Breast epithelium (tissue), 4 donors: Measurements from ENCODE around the gene CRNKL1. TPM values are rescaled to one million over a fixed set of nuclear protein-coding genes. Genes with fewer than 3 reads are reported as not detected.
A peak's percentile ranks its signal among the peaks of the same experiment; 100 is the strongest.

Experiments
- DNase-seq, 2 donors: peaks; one replicate each; pipeline ENCODE4 v3.0.0-alpha.2; 2019; ENCODE audit warnings: low spot score in 2 of 2
- H3K27ac ChIP-seq, 2 donors: fragments of 200-600 bp; sonication (generic) in 1 of 2; one replicate each; pipeline ENCODE4 v1.5.1; 2016 to 2019; ENCODE audit warnings: mild to moderate bottlenecking in 1 of 2
- H3K27me3 ChIP-seq, 2 donors: fragments of 200-600 bp; sonication (generic) in 1 of 2; one replicate each; pipeline versions ENCODE4 v1.5.1 to v1.6.0; 2017 to 2019; ENCODE audit warnings: control low read depth in 1 of 2, mild to moderate bottlenecking in 1 of 2
- H3K36me3 ChIP-seq: fragments of 200-600 bp; one replicate; pipeline ENCODE4 v1.5.1; 2019
- H3K4me1 ChIP-seq, 2 donors: fragments of 200-600 bp; sonication (generic); one replicate each; pipeline ENCODE4 v1.5.1; 2016 to 2019; ENCODE audit warnings: control low read depth in 1 of 2
- H3K4me3 ChIP-seq, 3 donors: fragments of 200-600 bp; sonication (generic); 1 replicate in 2 of 3; 2 replicates in 1 of 3; pipeline ENCODE4 v1.5.1; 2016 to 2019; ENCODE audit warnings: mild to moderate bottlenecking in 3 of 3, moderate library complexity in 2 of 3
- H3K9me3 ChIP-seq, 2 donors: fragments of 200-600 bp; sonication (generic) in 1 of 2; one replicate each; pipeline ENCODE4 v1.5.1; 2016 to 2019; ENCODE audit warnings: control low read depth in 1 of 2
- CTCF ChIP-seq, 3 donors: fragments of 450-650 bp; IDR thresholded peaks; one replicate each; pipeline ENCODE4 v1.5.1; 2016 to 2017; ENCODE audit warnings: antibody characterized with exemption in 3 of 3, mild to moderate bottlenecking in 3 of 3, moderate library complexity in 3 of 3
- POLR2A ChIP-seq: fragments of 450-650 bp; IDR thresholded peaks from one replicate; pipeline ENCODE4 v1.6.1; 2016; ENCODE audit warnings: antibody characterized with exemption, mild to moderate bottlenecking, moderate library complexity
- POLR2AphosphoS5 ChIP-seq, 3 donors: sonication (generic); formaldehyde crosslinking; IDR thresholded peaks; one replicate each; pipeline ENCODE4 v1.6.1; 2017; ENCODE audit warnings: antibody characterized with exemption in 3 of 3
- intact Hi-C: fragments of 100-400 bp; cut with DNase I; formaldehyde crosslinking; loops from one replicate; pipeline ENCODE4 v1.15.1; 2023; ENCODE audit warnings: low total_unique reads
- total RNA-seq, 3 donors: library from RNA; depleted of rRNA; stranded (reverse); fragments of >200 nt; gene quantifications; one replicate each; pipeline ENCODE4 v1.1.0, GENCODE V29; 2016

The CRNKL1 gene
- total RNA-seq, 3 donors from 2014 or later: 18.9 to 41.6 (median 24.6) TPM

- Histone ChIP-seq H3K4me1 (peaks cover 0 to 14% of the 10 kb centered on the region in 2 donors), H3K36me3 (no peaks in the 10 kb centered on the region), H3K27me3 (no peaks in the 10 kb centered on the region), H3K27ac (no peak overlapping the region), H3K9me3 (no peaks in the 10 kb centered on the region), H3K4me3 (peak overlapping the region; percentile 92 to 99 (median 97))
- DNase-seq: no peak
- intact Hi-C loops: no loop called here
- TF ChIP-seq POLR2A (no peak), POLR2AphosphoS5 (IDR thresholded peaks at IDR 0.05) (no peak), CTCF (IDR thresholded peaks at IDR 0.05) (no peak)
These were observed 33.9 kb downstream of the CRNKL1 start for GRCh38 chr20:20018366-20018765.

GRCh38 chr20:20017844-20018185 is 34.5 kb downstream of the CRNKL1 start:
- Histone ChIP-seq H3K36me3 (no peaks in the 10 kb centered on the region), H3K27ac (peak overlapping the region; percentile 80 to 84), H3K4me1 (peaks cover 0 to 14% of the 10 kb centered on the region in 2 donors), H3K27me3 (no peaks in the 10 kb centered on the region), H3K4me3 (peak overlapping the region; percentile 92 to 99 (median 97)), H3K9me3 (no peaks in the 10 kb centered on the region)
- intact Hi-C loops: no loop called here
- DNase-seq: no peak
- no peak for TF ChIP-seq POLR2A
- TF ChIP-seq CTCF (IDR thresholded peaks at IDR 0.05): no peak
- TF ChIP-seq POLR2AphosphoS5 (IDR thresholded peaks at IDR 0.05): no peak

- Histone ChIP-seq H3K36me3 (no peaks in the 10 kb centered on the region), H3K9me3 (no peaks in the 10 kb centered on the region), H3K4me1 (peaks cover 0 to 14% of the 10 kb centered on the region in 2 donors), H3K27ac (peak within 1 kb of the TSS; percentile 80 to 84), H3K4me3 (peak within 1 kb of the TSS; percentile 92 to 99 (median 97)), H3K27me3 (no peaks in the 10 kb centered on the region)
- intact Hi-C loops: no loop called here
- TF ChIP-seq POLR2AphosphoS5 (IDR thresholded peaks at IDR 0.05) (peak in 1 of 3 donors; percentile 76), CTCF (IDR thresholded peaks at IDR 0.05) (peak; percentile 89 to 94 (median 93)), POLR2A (peak; percentile 27)
- DNase-seq: peak; percentile 89 to 94
These were observed 35.0 kb downstream of the CRNKL1 start, which contains the start of gene NAA20 for GRCh38 chr20:20017001-20017843. Gene NAA20 (plus strand): TSS chr20:20017362. CDS start chr20:20017397, 35 bp downstream.

- Histone ChIP-seq H3K9me3 (no peaks in the 10 kb centered on the region), H3K4me3 (no peak overlapping the region), H3K27me3 (no peaks in the 10 kb centered on the region), H3K27ac (no peak overlapping the region), H3K4me1 (peaks cover 0 to 14% of the 10 kb centered on the region in 2 donors), H3K36me3 (no peaks in the 10 kb centered on the region)
- DNase-seq: no peak
- no peak for TF ChIP-seq POLR2AphosphoS5 (IDR thresholded peaks at IDR 0.05)
- TF ChIP-seq CTCF (IDR thresholded peaks at IDR 0.05): no peak
- TF ChIP-seq POLR2A: no peak
- intact Hi-C loops: no loop called here
These were observed 37.6 kb downstream of the CRNKL1 start for GRCh38 chr20:20014659-20015058.

GRCh38 chr20:20012541-20012940 is 39.7 kb downstream of the CRNKL1 start:
- intact Hi-C loops: no loop called here
- Histone ChIP-seq H3K4me3 (no peak overlapping the region), H3K27me3 (no peaks in the 10 kb centered on the region), H3K27ac (no peak overlapping the region), H3K9me3 (no peaks in the 10 kb centered on the region), H3K4me1 (no peaks in the 10 kb centered on the region), H3K36me3 (no peaks in the 10 kb centered on the region)
- no peak for TF ChIP-seq POLR2A
- no peak for TF ChIP-seq CTCF (IDR thresholded peaks at IDR 0.05)
- TF ChIP-seq POLR2AphosphoS5 (IDR thresholded peaks at IDR 0.05): no peak
- no peak for DNase-seq
